Smooth muscle cell (in vitro differentiated cells): ENCODE results near the gene PIK3CB. TPM values are rescaled to one million over a fixed set of nuclear protein-coding genes. Genes with fewer than 3 reads are reported as not detected.
"Not testable (repeated sequence)": the region's sequence is repeated elsewhere in the genome, so short reads cannot be mapped to it uniquely, and the experiment has no call there.

Source experiments
- DNase-seq: peaks from one replicate; lab custom pipeline; 2025; ENCODE audit not compliant: unreplicated experiment; lab: John Stamatoyannopoulos, UW
- H2AFZ ChIP-seq: fragments of 200-600 bp; sonication (generic); 2 replicates; pipeline ENCODE4 v1.6.0; 2016; ENCODE audit warnings: antibody characterized with exemption, low read depth, mild to moderate bottlenecking
- H3F3A ChIP-seq: fragments of 200-600 bp; sonication (generic); 2 replicates; pipeline ENCODE4 v1.6.0; 2017; ENCODE audit warnings: antibody characterized with exemption, low read depth
- H3K27ac ChIP-seq: fragments of 200-600 bp; sonication (generic); 2 replicates; pipeline ENCODE4 v1.5.1; 2016; ENCODE audit warnings: low read depth, mild to moderate bottlenecking
- H3K27me3 ChIP-seq: fragments of 200-600 bp; sonication (generic); 2 replicates; pipeline ENCODE4 v1.6.1; 2016; ENCODE audit warnings: low read depth, mild to moderate bottlenecking
- H3K36me3 ChIP-seq: fragments of 200-600 bp; sonication (generic); 2 replicates; pipeline ENCODE4 v1.5.1; 2016; ENCODE audit warnings: low read depth
- H3K4me1 ChIP-seq: fragments of 200-600 bp; sonication (generic); 2 replicates; pipeline ENCODE4 v1.5.1; 2016; ENCODE audit warnings: low read depth
- H3K4me2 ChIP-seq: fragments of 200-600 bp; sonication (generic); 2 replicates; pipeline ENCODE4 v1.6.0; 2016; ENCODE audit warnings: mild to moderate bottlenecking
- H3K4me3 ChIP-seq: fragments of 200-600 bp; sonication (generic); 2 replicates; pipeline ENCODE4 v1.5.1; 2016; ENCODE audit warnings: mild to moderate bottlenecking
- H3K79me2 ChIP-seq: fragments of 200-600 bp; sonication (generic); 2 replicates; pipeline ENCODE4 v1.6.0; 2016; ENCODE audit warnings: low read depth, mild to moderate bottlenecking
- H3K9ac ChIP-seq: fragments of 200-600 bp; sonication (generic); 2 replicates; pipeline ENCODE4 v1.6.0; 2016; ENCODE audit warnings: low read depth
- H3K9me3 ChIP-seq: fragments of 200-600 bp; sonication (generic); replicated peaks from 2 replicates; pipeline ENCODE4 v1.5.1; 2016; ENCODE audit warnings: low read depth
- H4K20me1 ChIP-seq: fragments of 200-600 bp; sonication (generic); 2 replicates; pipeline ENCODE4 v1.6.0; 2016; ENCODE audit warnings: low read depth
- CTCF ChIP-seq: fragments of 200-600 bp; sonication (generic); IDR thresholded peaks from 2 replicates; pipeline ENCODE4 v1.5.1; 2017; ENCODE audit warnings: borderline replicate concordance, mild to moderate bottlenecking, antibody characterized with exemption; ENCODE audit not compliant: insufficient read depth, poor library complexity, severe bottlenecking
- WGBS: methylation state at CpG from one replicate; pipeline ENCODE4 v1.1.7; 2016; ENCODE audit warnings: low lambda C conversion rate; 5-methylcytosine and 5-hydroxymethylcytosine counted together
- polyA plus RNA-seq: library from polyadenylated mRNA; unstranded; fragments of >200 nt; fragmentation: Nextera tagmentation; extraction: Ambion mirVana; gene quantifications from 2 replicates; pipeline ENCODE4 v1.2.1, GENCODE V29; 2016
- total RNA-seq: library from RNA; depleted of rRNA; stranded (reverse); fragments of >200 nt; gene quantifications from 2 replicates; pipeline ENCODE4 v1.2.3, GENCODE V29; 2014

PIK3CB gene
- total and polyA plus RNA-seq, 2 experiments from 2014 or later = 2.6 to 4.5 TPM

- H3K4me1 ChIP-seq = no peaks in the 10 kb centered on the region
- H3F3A ChIP-seq = peaks cover 4% of the 10 kb centered on the region
- no peak overlapping the region for H3K27ac ChIP-seq
- H3K4me2 ChIP-seq = no peak overlapping the region
- no peaks in the 10 kb centered on the region for H3K36me3 ChIP-seq
- no peak overlapping the region for H2AFZ ChIP-seq
- no peaks in the 10 kb centered on the region for H3K9me3 ChIP-seq
- no peak for TF ChIP-seq CTCF
- no peak overlapping the region for H3K9ac ChIP-seq
- no peak for DNase-seq
- H4K20me1 ChIP-seq = no peaks in the 10 kb centered on the region
- H3K79me2 ChIP-seq = no peaks in the 10 kb centered on the region
- over 99% methylated on average over 4 of the region's 4 CpGs for WGBS
- H3K27me3 ChIP-seq = no peaks in the 10 kb centered on the region
- no peak overlapping the region for H3K4me3 ChIP-seq
These were observed 150.3 kb downstream of the PIK3CB start for GRCh38 chr3:138684396-138684795.

- Histone ChIP-seq H3K27me3 (no peaks in the 10 kb centered on the region), H3K4me3 (no peak overlapping the region), H4K20me1 (no peaks in the 10 kb centered on the region), H3K9me3 (no peaks in the 10 kb centered on the region), H3K36me3 (no peaks in the 10 kb centered on the region), H3F3A (peaks cover 4% of the 10 kb centered on the region), H3K9ac (no peak overlapping the region), H3K27ac (no peak overlapping the region), H3K4me1 (no peaks in the 10 kb centered on the region), H3K79me2 (no peaks in the 10 kb centered on the region), H2AFZ (no peak overlapping the region), H3K4me2 (no peak overlapping the region)
- DNase-seq = no peak
- TF ChIP-seq CTCF = no peak
These were observed 152.1 kb downstream of the PIK3CB start for GRCh38 chr3:138682648-138683047.

GRCh38 chr3:138681463-138682220 lies 153.1 kb downstream of the PIK3CB start:
- H3K9ac ChIP-seq = no peak overlapping the region
- H3K27ac ChIP-seq = no peak overlapping the region
- no peaks in the 10 kb centered on the region for H3K27me3 ChIP-seq
- no peaks in the 10 kb centered on the region for H3K79me2 ChIP-seq
- H4K20me1 ChIP-seq = no peaks in the 10 kb centered on the region
- 79% methylated on average over 5 of the region's 5 CpGs for WGBS
- H2AFZ ChIP-seq = no peak overlapping the region
- DNase-seq = no peak
- H3K4me2 ChIP-seq = no peak overlapping the region
- H3K4me1 ChIP-seq = no peaks in the 10 kb centered on the region
- H3K36me3 ChIP-seq = no peaks in the 10 kb centered on the region
- H3F3A ChIP-seq = peaks cover 3% of the 10 kb centered on the region
- no peaks in the 10 kb centered on the region for H3K9me3 ChIP-seq
- H3K4me3 ChIP-seq = no peak overlapping the region
- no peak for TF ChIP-seq CTCF

- H3K9ac ChIP-seq, H3F3A ChIP-seq, H3K79me2 ChIP-seq, H3K36me3 ChIP-seq, H3K4me3 ChIP-seq, H3K9me3 ChIP-seq, DNase-seq, H3K4me1 ChIP-seq, H2AFZ ChIP-seq, H3K27ac ChIP-seq, H4K20me1 ChIP-seq, H3K4me2 ChIP-seq, H3K27me3 ChIP-seq: not testable (repeated sequence)
- 95% methylated on average over 6 of the region's 6 CpGs for WGBS
These were observed 153.8 kb downstream of the PIK3CB start for GRCh38 chr3:138680974-138681373.
